SIG-M5 treated with dmso at 0.1 percent for 504 hours (cell line): Measurements from ENCODE around the gene TNFRSF8.
A peak's percentile ranks its signal among the peaks of the same experiment; 100 is the strongest.

Experiments used
- DNase-seq: peaks from one replicate; lab custom pipeline; 2025; ENCODE audit not compliant: unreplicated experiment; lab: John Stamatoyannopoulos, UW

Gene TNFRSF8

DNA sequence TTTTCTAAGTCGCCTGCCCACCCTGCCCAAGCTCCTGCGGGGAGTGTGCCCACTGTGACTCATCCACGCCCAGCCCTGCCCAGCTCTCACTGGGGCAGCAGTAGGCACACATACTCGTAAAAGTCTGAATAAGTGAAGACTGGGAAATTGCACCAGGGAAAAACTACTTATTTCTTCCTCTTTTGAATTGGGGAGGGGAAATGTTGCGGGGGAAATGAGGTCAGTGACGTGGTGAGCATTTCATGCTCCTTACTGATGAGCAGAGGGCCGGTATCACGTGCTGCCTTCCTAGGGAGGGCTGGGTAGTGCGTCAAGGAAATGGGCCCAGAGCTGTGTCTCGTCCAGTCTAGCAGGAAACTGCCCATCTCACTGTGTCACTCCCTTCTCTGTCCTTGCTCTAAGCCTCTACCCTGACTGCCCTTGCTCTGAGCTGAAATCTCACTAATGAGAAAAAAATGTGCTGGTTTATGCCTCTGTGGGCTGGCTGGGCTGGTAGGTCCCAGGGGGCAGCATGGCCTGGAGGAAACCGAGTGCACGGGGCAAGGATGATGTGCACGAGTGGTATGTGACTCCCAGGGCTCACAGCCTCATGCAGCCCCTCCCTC lies 90.2 kb downstream of the TNFRSF8 start:
- DNase-seq: peak; percentile 86

DNA sequence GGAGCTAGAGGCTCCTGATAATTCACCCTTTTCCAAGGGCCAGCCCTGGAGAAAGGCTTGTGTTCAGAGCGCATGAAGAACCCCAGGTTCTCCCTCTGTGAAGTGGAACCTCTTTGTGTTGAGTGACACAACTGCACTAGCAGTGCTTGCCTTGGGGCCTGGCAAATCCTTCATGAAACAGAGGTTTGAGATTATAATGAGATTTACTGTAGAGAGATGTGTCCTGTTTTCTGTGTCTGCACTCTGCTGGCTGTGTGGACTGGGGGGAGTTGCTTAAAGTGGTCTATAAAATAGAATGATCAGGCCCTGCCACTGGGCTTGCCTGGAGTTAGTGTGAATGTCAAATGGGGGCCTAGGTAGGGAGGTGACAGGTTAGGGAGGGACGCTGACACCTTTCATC lies 92.2 kb downstream of the TNFRSF8 start:
- no peak for DNase-seq

DNA sequence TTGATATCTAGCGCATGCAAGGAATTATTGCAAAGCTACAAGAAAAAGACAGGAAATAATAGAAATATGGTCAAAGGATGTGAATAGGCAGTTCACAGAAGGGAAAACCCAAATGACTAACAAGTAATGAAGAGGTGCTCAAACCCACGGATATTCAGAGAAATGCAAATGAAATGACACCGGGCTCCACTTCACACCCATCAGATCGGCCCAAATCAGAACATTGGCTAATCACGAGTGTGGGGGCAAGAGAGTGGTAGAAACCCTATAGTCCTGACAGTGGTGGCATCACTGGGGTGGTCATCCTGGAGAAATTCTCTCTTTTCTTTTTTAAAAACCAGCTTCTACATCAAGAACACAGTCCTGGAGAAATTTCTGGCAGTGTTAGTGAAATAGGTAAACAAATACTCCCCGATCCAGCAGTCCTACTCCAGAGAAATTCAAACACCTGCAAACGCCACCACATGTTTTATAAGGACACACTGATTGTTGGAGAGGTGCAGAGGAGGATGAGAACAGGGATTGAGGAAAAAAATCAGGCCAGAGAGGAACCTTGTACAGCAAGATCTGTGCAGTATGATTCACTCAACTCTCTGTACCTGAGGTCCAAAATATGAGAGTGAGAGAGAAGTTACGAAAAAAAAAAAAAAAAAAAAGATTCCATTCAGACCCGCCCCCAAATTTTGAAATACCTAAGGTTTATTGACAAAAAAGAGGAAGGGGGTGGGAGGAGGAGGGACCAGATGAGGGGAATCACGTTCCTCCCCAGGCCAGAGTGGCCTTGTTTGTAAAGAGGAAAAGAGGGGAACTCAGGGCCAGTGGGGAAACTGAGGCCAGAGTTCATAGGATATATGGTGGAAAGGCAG lies 94.5 kb downstream of the TNFRSF8 start:
- DNase-seq: peak; percentile 77

DNA sequence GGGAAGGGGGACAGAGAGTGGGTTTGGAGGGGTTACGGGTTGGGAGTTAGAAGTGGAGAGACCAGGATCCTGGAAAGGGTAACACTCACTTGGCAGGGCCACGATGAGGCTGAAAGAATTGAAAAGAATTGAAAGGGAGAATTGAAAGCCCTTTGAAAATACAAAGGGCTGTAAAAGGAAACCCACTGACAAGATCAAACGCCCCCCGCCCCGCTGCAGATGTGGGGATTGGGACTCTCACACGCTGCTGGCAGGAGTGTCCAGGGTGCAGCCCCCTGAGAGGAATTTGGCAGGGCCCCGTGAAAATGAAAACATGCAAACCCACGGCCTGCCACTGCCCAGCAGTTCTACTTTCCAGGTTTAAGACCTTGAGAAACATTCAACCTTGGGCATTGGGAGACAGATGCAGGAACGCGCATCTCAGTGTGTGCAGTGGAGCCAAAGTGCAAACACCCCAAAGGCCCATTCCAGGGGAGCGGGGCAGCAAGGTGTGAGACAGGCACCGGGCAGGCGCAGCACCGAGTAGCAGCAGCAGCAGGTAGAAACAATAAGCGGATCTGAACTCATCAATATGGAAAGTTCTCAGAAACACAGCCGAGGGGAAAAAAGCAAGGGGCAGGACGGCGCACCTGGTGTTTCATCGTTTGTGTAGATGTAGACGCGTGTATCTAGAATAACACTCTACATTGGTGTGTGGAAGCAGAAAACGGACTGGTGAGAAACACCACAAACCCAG lies 95.4 kb downstream of the TNFRSF8 start:
- no peak for DNase-seq

DNA sequence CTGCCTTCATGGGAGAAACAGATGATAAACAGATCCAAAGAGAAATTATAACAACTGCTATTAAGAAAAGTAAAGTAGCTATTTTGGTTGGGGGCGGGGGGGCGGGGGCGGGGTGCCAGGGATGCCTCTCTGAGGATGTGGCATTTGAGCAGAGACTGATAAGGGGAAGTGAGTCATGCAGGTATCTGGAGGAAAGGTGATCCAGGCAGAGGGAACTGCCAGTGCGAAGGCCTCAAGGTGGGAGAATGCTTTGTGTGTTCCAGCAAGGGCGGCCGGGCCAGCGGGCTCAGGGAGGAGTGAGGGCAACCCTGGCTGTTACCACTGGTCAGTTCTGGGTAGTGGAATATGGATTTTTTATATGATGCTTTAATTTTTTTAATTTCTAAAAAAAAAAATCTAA lies 96.7 kb downstream of the TNFRSF8 start:
- DNase-seq: no peak

DNA sequence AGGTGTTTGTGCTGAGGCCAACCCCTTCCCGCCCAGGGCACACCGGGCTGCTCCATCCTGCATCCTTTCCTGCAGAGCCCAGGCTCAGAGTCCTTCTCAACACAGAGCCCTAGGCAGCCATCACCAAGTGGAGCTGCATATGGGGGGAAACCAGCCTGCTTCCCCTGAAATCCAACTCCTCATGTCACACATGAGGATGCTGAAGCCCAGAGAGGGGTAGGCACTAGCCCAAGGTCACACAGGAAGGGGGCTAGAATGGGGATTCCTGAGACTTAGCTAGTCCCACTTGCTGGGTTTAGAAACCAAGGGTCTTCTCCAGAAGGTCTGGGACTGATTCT lies 98.2 kb downstream of the TNFRSF8 start:
- DNase-seq: no peak

DNA sequence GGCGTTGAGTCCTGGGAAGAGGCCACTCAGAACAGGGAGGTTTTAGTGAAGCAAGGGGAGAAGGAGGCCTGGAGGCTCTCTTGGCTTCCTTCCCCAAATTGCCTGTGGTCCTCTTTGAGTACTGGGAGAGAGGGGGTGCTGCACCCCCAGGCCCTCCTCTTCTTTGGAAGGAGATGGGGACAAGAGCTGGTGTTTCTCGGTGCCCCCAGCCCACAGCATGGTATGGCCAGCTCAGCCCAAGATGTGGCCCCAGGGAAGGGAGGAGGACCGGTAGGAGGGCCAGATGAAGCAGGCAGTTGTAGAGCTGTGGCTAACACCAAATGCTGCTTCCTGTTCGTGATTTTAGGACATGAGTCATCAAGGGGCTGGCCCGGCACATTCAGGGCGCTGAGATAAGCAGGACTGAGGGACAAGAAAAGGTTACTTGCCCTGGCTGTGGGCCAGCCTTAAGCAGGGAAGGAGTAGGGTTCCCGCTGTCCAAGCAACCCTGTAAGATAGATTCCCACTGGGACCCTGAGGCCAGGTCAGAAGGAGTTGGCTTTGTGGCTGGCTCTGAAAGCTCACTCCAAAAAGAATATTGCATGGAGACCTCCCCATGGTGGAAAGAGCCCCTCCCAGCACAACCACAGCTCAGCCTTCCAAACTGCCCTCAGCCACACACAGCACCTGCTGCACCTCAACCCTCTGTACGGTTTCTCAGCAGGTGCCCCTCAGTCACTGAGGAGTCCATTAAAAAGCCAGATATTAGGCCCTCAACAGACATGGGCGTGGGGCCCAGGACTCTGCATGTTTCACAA lies 98.8 kb downstream of the TNFRSF8 start:
- peak; percentile 91 for DNase-seq

DNA sequence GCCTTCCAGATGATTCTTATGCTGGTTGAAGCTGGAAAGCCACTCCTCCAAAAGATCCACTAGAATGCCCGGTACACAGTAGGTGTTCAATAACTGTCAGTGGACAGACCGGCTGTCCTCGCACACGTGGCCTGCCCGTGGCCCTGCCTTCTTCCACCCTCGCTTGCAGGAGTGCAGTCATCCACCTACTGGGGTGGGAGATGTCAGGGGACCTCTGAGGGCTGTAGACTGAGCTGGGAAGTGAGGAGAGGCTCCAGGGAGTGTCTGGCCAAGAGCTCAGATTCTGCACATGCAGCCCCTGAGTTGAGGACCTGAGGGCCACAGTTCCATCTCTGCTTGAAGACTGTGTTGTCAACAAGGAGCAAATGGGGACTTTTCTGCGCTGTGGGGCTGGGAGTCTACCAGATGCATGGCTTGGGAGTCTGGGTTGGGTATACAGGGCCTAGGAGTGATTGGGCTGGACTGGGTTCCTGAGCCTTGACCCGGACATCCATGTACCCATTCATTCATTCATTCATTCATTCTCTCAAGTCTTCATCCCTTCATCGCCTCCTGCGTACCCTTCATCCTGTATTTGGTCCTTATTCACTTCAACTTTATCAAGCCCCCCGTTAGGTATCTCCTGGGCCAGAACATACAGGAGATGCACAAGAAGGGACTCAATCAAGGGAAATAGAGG lies 99.5 kb downstream of the TNFRSF8 start:
- DNase-seq: no peak

DNA sequence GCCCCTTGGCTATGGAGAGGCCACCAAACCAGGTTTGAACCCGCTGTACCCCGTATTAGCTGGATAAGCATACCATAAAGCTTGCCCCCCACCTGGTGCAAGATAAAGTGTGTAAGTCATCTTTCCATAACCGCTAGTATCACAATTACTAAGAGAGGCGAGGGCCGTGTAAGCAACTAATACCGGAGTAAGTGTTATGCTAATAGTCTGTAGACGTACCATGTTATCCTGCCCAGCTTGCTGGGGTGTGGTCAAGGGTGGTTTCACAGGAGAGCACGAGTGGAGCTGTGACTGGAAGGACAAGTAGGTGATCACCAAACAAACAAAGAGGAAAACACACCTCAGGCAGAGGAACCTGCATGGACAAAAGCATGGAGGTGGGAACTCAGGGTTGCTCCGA lies 100.1 kb downstream of the TNFRSF8 start:
- DNase-seq: no peak

DNA sequence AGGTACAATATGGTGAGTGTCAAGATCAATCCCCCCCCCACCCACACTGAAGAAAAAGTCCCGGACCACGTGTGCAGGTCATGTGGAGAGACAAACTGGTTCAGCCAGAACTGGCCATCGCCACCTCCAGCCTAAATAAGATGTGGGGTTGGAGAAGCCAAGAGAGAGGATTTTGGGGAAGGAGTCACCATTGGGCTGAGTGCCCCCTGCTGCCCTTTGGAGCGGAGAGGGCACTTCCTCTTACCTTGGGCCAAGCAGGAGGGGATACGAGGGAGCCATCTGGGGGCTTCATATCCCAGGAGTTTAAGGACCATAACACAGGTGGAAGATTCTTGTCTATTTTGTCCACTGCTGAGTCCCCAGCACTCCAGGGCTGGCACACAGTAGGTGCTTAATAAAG lies 101.1 kb downstream of the TNFRSF8 start:
- no peak for DNase-seq

DNA sequence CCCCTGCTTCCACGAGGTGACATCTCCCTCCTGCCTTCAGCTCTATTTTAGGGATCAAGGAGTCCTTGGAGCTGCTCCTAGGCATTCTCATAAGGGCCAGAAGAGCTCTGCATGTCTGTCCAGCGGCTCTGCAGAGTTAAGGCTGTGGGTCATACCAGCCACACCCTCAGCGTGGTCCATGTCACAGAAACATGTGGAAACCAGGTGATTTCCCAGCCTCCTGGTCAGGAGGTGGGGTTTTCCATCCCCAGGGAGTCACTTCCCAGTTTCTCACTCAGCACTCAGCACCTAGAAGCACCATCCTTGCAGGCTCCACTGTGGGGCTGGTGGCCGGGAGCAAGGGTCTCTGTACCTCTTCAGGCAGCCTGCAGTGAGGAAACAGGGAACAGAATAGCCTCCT lies 102.2 kb downstream of the TNFRSF8 start:
- no peak for DNase-seq

DNA sequence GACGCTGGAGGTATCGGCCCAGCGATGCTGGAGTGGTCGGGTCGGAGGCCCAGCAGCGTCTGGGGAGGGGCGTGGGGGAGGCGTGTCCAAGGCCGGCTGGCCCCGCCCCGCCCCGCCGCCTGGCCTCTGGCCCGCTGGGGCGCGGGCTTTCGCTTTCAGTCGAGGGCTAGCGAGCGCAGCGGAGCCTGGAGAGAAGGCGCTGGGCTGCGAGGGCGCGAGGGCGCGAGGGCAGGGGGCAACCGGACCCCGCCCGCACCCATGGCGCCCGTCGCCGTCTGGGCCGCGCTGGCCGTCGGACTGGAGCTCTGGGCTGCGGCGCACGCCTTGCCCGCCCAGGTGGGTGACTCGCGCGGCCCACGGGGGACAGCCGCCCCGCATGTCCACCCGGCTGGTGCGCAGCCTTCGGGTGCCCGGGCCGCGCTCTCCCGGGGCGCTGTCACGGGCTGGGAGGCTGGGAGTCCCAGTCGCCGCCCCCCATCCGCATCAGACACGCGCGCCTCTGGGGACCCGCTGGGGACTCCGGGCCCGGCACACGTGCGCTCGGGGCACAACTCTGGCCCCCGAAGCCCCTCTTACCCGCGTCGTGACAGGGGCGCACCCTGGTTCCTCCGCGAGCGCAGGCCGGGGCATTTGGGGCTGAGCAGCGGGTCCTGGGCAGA lies 103.9 kb downstream of the TNFRSF8 start, which contains the start of gene TNFRSF1B:
TNFRSF1B (plus strand) TSS at position 158 of the 659 bp plus-strand sequence; CDS start at position 259, 101 bp downstream.
- DNase-seq: peak; percentile 25

DNA sequence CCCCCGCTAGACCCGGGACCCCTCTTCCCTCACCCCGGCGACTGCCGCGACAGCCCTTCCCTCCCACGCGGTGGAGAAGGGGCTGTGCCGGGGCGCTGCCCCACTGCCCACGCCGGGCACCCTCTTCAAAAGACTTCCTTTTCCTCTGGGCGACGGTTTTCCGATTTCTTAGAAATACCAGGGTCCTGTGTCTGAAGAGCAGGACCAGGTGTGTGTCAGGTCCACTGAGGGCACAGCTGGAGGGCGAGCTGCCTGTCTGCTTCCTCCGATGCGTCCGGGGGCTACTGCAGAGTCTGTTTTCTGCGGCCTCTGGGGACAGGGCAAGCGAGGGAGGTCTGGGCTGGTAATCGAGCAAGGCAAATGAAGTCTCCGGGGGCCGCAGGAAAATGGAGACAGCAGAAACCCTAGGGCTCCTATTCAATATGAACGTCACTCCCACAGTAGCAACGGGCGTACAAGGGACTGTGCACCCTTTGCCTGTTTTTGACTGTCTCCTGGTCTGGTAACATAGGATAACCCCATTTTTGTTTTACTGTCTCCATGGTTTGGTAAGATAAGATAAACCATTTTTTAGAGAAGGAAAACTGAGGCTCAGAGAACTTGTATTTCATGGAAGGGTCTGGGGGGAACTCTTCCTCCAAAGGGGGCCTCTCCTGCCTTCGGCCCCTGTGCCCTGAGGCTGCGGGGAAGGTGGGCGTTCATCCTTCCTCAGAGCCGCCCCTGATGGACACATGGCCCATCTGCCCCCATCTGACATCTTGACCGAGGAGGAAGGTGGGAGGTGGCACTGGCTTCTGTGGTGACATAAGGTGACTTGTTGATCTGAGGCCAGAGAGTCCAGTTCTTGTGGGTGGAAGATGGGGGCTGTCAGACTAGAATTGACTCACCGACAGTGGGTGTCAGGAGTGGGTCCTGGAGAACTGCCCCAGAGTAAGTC lies 104.7 kb downstream of the TNFRSF8 start:
- DNase-seq: no peak

DNA sequence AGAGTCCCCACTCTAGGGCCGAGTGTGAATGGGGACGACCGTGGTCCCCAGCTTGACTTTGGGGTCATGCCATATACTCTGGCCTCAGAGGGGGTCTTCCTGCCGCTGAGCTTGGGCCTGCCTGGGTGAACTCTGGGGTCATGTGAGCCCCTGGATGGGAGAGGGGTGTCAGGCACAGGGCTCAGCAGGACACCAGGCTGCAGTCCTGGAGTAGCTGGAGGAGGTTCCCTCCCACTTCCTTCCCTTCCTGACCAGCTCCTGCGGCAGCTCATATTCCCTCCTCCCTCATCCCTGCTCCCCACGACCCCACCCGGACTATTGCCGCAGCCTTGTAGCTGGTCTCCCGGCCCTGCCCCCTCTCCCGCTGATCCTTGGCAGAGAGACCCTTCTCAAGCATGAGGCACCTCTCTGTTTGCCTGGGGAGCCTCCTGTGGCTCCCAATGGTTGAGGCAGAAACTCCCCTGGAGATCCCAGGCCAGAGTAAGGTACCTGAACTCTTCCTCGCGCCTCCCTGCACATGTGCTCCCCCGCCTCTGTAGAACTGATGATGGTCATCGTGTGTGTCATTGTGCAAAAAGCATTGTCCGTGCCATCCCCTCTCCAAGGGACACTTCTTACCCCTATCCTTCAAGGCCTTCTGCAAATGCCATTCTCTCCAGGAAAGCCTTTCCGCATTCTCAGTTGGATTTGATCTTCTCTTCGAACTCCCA lies 105.5 kb downstream of the TNFRSF8 start:
- no peak for DNase-seq

DNA sequence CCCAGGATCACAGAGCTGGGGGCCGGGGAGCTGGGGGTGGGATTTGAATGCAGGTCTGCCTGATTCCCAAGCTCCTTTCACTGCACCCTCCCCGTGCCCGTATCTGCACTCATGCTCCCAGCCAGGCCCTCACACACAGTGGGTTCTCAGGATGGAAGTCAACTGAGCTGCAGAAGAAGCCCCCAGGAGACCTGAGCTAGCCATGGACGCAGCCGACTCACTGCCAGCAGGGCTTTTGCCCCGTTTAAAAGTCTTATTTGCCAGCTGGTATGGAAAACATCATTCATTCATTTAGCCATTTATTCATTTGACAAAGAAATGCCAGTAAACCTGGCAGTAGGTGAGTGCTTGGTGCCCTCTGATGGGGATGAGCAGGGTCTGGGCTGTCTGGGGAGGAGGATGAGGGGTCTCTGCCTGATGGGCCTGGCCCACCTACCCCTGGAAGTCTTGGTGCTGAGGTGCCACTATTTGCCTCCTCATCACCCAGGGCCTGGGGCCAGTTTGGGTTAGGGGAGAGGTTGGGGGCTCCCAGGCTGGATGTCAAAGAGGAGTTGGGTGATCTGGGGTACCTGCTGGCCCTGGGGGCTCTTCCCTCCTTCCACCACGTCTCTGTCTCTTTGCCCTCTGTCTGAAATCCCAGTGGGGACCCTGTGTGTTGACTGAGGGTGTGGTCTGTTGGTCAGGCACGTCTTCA lies 106.5 kb downstream of the TNFRSF8 start:
- no peak for DNase-seq

DNA sequence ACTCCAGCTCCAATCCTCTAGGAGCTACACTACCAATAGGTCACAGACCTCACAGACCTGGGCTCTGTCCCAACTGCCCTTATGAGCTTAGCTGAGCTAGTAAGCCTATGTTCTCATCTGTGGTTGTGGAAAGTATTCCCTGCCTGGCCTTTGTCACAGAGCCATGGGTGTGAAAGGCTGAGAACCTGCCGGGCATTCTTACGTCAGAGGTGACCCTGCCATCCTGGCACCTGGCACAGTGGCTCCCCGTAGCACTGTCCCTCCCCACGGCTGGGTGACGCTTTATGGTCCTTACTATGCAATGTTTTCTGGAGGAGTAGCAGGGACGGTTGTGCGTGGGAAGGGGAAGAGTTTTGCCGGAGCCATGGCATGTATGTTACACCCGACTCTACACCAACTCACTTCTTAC lies 107.2 kb downstream of the TNFRSF8 start:
- no peak for DNase-seq

DNA sequence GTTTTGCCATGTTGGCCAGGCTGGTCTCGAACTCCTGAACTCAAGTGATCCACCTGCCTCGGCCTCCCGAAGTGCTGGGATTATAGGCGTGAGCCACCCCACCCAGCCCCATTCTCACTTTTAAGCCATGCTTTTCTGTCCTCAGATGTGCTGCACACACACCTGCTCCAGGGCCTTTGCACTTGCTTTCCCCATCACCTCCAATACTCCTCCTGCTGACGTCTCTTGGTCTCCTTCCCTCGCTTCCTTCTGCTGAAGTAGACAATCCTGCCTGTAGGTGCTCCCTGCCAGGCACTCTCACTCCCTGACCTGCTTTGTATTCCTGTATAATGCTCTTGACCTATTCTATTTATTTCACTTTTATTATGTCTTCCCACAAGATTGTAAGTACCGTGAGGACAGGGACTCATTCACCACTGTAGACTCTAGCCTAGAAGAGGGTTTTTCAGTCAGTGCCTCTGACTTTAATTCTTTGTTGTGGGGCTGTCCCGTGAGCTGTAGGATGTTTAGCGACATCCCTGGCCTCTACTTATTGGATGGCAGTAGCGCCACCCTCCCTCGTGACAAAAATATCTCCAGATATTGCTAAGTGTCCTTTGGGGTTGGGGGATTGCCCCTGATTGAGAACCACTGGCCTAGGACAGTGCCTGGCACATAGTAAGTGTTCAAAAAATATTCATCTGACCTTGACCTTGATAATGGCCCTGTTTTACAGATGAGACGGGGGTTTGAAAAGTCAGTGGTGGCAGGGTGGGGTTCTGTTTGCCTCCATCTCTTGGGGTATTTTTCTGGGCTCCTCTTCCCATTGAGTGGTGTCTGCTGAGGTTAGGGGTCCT lies 108.3 kb downstream of the TNFRSF8 start:
- DNase-seq: no peak
